PFSK-1 (cell line): ENCODE data around the gene TNFSF8.

Experiments used
- FOXP2 ChIP-seq: optimal IDR thresholded peaks from 2 replicates; pipeline ENCODE3; 2011; ENCODE audit warnings: borderline replicate concordance, control low read depth, inconsistent platforms; ENCODE audit not compliant: insufficient read depth; ENCODE audit errors: extremely low read length, extremely low read depth
- POLR2AphosphoS5 ChIP-seq: IDR thresholded peaks from 2 replicates; pipeline ENCODE4 v1.6.1; 2012; ENCODE audit warnings: low read depth, mild to moderate bottlenecking, control low read depth, low read length, moderate library complexity
- REST ChIP-seq, 2 experiments: IDR thresholded peaks; 2 replicates each; pipeline versions ENCODE4 v1.6.1 to v1.8.0; 2011 to 2012; ENCODE audit warnings: low read depth in 2 of 2, low read length in 2 of 2, control low read depth in 1 of 2, inconsistent platforms in 1 of 2, mild to moderate bottlenecking in 1 of 2, moderate library complexity in 1 of 2; ENCODE audit not compliant: insufficient read depth in 1 of 2
- SIN3A ChIP-seq: IDR thresholded peaks from 2 replicates; pipeline ENCODE4 v1.6.1; 2012; ENCODE audit warnings: mild to moderate bottlenecking, low read length, moderate library complexity, borderline replicate concordance; ENCODE audit not compliant: insufficient read depth
- TAF1 ChIP-seq: IDR thresholded peaks from 2 replicates; pipeline ENCODE4 v1.6.1; 2012; ENCODE audit warnings: low read length, control low read depth, borderline replicate concordance; ENCODE audit not compliant: insufficient read depth

GRCh38 chr9:114932502-114932901, 2.1 kb upstream of the TNFSF8 start:
- no peak for TF ChIP-seq POLR2AphosphoS5
- TF ChIP-seq FOXP2 = no peak
- no peak for TF ChIP-seq REST (IDR thresholded peaks at IDR 0.05; ENCODE audit: insufficient read depth in 1 of 2, low read depth in 2 of 2, low read length in 2 of 2)
- TF ChIP-seq TAF1 = no peak
- no peak for TF ChIP-seq SIN3A
